Breast epithelium (tissue), 3 donors: ENCODE measurements around the gene NEMP1.

Experiments
- POLR2A ChIP-seq: fragments of 450-650 bp; IDR thresholded peaks from one replicate; pipeline ENCODE4 v1.6.1; 2016; ENCODE audit warnings: antibody characterized with exemption, mild to moderate bottlenecking, moderate library complexity
- POLR2AphosphoS5 ChIP-seq, 3 donors: sonication (generic); formaldehyde crosslinking; IDR thresholded peaks; one replicate each; pipeline ENCODE4 v1.6.1; 2017; ENCODE audit warnings: antibody characterized with exemption in 3 of 3
- TF ChIP-seq, protein P1 (sequence below), 3 donors: fragments of 450-650 bp; IDR thresholded peaks; one replicate each; pipeline ENCODE4 v1.5.1; 2016 to 2017; ENCODE audit warnings: antibody characterized with exemption in 3 of 3, mild to moderate bottlenecking in 3 of 3, moderate library complexity in 3 of 3

DNA sequence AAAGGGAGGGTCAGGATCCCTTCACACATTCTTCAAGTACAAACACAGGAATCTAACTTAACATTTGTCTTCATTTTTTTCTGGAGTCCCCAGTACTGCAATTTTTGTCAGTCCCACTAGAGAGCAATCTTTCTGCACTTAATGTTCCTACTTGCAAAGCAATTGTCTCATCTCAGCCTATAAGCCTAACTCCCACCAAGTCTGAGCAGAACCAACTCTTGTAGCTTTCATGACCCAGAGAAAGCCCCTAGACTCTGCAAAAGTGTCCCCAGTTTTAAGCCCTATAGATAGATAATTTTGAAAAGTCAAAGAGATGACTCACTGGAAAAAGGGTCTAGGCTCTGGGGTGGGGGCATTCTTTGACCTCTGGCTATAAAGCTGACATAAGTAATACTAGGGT lies 70.4 kb downstream of the NEMP1 start:
- TF ChIP-seq, protein P1, sequence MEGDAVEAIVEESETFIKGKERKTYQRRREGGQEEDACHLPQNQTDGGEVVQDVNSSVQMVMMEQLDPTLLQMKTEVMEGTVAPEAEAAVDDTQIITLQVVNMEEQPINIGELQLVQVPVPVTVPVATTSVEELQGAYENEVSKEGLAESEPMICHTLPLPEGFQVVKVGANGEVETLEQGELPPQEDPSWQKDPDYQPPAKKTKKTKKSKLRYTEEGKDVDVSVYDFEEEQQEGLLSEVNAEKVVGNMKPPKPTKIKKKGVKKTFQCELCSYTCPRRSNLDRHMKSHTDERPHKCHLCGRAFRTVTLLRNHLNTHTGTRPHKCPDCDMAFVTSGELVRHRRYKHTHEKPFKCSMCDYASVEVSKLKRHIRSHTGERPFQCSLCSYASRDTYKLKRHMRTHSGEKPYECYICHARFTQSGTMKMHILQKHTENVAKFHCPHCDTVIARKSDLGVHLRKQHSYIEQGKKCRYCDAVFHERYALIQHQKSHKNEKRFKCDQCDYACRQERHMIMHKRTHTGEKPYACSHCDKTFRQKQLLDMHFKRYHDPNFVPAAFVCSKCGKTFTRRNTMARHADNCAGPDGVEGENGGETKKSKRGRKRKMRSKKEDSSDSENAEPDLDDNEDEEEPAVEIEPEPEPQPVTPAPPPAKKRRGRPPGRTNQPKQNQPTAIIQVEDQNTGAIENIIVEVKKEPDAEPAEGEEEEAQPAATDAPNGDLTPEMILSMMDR (IDR thresholded peaks at IDR 0.05), result peak in 2 of 3 donors; percentile 24 to 27
- no peak for TF ChIP-seq POLR2A
- no peak for TF ChIP-seq POLR2AphosphoS5 (IDR thresholded peaks at IDR 0.05)
